SK-N-DZ (cell line): ENCODE results near the gene MTX1.

Experiments
- DNase-seq: peaks from one replicate; pipeline ENCODE4 v3.0.0-alpha.2; 2015; ENCODE audit warnings: low spot score

Gene MTX1

DNA sequence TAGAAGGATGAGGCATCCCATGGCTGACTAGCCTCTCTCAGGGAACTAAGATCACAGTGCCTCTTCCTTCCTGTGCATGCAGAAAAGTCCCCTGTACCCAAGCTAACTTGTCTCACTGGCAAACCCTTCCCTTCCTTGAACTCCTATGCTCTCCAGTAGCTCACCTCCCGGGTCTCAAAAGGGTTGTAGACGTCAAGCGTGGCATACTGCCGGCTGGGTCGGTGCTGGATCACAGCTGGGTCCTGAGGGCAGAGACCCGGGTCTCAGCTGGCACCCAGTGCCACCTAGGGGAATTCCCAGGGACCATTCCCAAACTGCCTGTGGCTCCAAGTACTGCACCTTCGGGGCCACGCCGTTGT is 53.0 kb downstream of the MTX1 start:
- DNase-seq, result no peak

DNA sequence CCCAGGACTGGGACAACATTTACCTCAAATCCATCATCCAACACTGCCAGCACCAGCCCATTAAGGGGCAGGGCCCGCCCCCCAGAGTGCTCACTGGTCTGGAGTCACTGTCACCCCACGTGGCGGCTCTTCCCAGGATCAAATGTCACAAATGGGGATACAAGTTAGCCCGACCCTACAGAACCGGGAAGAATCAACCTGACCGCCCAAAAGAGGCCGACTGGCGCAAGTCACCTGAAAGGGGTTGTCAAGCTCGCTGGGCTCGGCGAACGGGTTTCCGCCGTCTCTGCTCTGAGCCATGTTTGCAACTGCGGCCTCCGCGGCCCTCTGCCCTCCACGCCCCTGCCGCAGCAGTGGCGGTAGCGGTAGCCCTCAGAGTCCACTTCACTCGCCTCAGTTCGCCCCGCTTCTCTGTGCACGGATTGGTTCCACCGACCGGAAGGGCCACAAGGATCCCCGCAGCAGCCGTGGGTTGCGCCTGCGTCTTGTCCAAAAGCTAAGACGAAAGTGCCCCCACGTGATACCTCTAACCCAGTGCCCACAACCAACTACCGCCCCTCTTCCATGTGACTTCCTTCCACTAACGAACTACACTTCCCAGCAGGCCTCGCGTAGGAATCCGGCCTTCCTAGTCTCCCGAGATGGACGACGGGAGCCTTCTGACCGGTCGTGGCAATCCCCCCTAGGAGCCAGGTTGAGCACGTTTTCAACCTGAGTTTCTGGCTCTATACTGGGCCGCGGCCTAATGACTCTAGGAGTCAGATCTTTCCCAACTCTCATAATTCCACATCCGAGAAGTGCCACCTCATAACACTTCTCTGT is 53.6 kb downstream of the MTX1 start, which contains the start of gene SCAMP3:
Gene SCAMP3 (minus strand): TSS at position 509 of the 822 bp plus-strand sequence. CDS start 209 bp downstream, at position 300.
- peak; percentile 100 for DNase-seq

DNA sequence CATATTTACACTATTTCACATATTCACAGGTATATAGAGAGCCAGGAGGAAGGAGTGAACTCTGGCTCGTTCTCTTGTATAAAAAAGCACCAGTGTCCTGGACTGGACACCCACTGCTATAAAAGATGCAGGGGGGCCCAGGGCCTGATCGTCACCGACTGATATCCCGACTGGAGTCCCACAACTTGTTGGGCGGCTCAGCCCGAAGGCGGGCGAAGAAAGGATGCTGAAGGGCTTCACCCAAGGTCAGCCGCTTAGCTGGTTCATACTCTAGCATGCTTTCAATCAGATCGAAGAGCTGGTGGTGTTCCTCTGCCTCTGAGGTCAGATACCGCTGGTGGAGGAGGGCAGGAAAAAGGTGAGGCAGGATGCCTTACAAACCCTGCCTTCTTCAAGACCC is 54.6 kb downstream of the MTX1 start:
- DNase-seq, result no peak
